NCI-H2029 (cell line): ENCODE results near the gene DNAJB12.
"Not testable (repeated sequence)": the region's sequence is repeated elsewhere in the genome, so short reads cannot be mapped to it uniquely, and the experiment has no call there.

Experiments used
- DNase-seq: peaks from one replicate; lab custom pipeline; 2025; lab: John Stamatoyannopoulos, UW

Gene DNAJB12

GRCh38 chr10:72331575-72332422, 22.9 kb downstream of the DNAJB12 start:
- peak; percentile 82 for DNase-seq

GRCh38 chr10:72330069-72330426, 24.7 kb downstream of the DNAJB12 start:
- no peak for DNase-seq

GRCh38 chr10:72329290-72330068, 25.2 kb downstream of the DNAJB12 start:
- DNase-seq, result no peak

- no peak for DNase-seq
Observed at GRCh38 chr10:72328829-72329204, 25.9 kb downstream of the DNAJB12 start.

- DNase-seq, result no peak
Observed at GRCh38 chr10:72328045-72328828, 26.5 kb downstream of the DNAJB12 start.

- DNase-seq, result not testable (repeated sequence)
Observed at GRCh38 chr10:72326665-72327603, 27.8 kb downstream of the DNAJB12 start.

GRCh38 chr10:72325243-72326175, 29.2 kb downstream of the DNAJB12 start:
- peak; percentile 76 for DNase-seq

- DNase-seq, result no peak
Observed at GRCh38 chr10:72323771-72324191, 30.9 kb downstream of the DNAJB12 start.

GRCh38 chr10:72323108-72323749, 31.5 kb downstream of the DNAJB12 start:
- no peak for DNase-seq

- DNase-seq, result no peak
Observed at GRCh38 chr10:72322280-72323058, 32.2 kb downstream of the DNAJB12 start.

GRCh38 chr10:72322030-72322279, 32.8 kb downstream of the DNAJB12 start:
- no peak for DNase-seq

- DNase-seq, result no peak
Observed at GRCh38 chr10:72321248-72322029, 33.3 kb downstream of the DNAJB12 start.

GRCh38 chr10:72320676-72321247, 34.0 kb downstream of the DNAJB12 start:
- peak; percentile 31 for DNase-seq

- peak; percentile 84 for DNase-seq
Observed at GRCh38 chr10:72319416-72320254, 35.1 kb downstream of the DNAJB12 start.

- DNase-seq, result no peak
Observed at GRCh38 chr10:72318418-72319262, 36.1 kb downstream of the DNAJB12 start.
